HFF-Myc (cell line): Measurements from ENCODE around the gene CD109.
"Not testable (repeated sequence)": the region's sequence is repeated elsewhere in the genome, so short reads cannot be mapped to it uniquely, and the experiment has no call there.

ENCODE experiments used
- DNase-seq: peaks from one replicate; pipeline ENCODE4 v3.0.0-alpha.2; 2011; ENCODE audit warnings: low read depth; ENCODE audit errors: extremely low read depth
- H3K4me3 ChIP-seq: replicated peaks from 2 replicates; pipeline ENCODE4 v1.5.1; 2011; ENCODE audit warnings: low read depth, mild to moderate bottlenecking, control low read depth, low read length
- CTCF ChIP-seq: IDR thresholded peaks from 2 replicates; pipeline ENCODE4 v1.5.1; 2012; ENCODE audit warnings: mild to moderate bottlenecking, low read depth, low read length, control low read depth; ENCODE audit errors: missing control alignments

The CD109 gene

DNA sequence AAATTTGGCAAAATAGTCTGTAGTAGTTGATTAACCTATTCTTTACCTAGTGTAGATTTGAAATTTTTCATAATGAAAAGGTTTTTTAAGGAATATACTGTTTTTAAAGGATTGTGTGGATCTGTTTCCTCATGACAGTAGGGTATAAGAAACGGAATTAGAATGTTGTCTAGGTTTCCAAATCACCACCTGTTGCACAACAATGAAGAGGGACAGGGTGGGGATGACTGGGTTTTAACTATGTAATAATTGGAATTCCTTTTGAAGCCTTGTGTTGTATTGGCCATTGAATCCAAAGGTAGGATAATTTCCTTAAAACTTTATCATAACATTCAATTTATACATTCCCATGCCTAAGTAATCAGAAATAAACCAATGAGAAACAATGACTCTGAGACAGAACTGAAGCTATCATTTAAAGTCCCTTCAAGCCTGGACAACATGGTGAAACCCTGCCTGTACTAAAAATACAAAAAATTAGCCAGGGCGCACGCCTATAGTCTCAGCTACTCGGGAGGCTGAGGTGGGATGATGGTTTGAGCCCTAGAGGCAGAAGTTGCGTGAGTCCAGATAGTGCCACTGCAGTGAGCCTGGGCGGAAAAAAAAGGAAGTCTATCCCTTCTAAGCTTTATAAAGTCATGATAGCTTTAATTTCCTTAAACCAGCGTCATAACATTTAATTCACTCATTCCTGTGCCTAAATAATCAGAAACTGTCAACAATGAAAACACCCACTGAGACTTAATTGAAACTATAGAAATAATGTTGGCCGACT, 23.9 kb upstream of the CD109 start:
- TF ChIP-seq CTCF, result no peak
- DNase-seq, result no peak
- no peak overlapping the region for H3K4me3 ChIP-seq

- no peak overlapping the region for H3K4me3 ChIP-seq
- TF ChIP-seq CTCF, result peak; percentile 91
- peak; percentile 86 for DNase-seq
Measured at GRCh38 chr6:73675466-73676098, 20.4 kb upstream of the CD109 start.

DNA sequence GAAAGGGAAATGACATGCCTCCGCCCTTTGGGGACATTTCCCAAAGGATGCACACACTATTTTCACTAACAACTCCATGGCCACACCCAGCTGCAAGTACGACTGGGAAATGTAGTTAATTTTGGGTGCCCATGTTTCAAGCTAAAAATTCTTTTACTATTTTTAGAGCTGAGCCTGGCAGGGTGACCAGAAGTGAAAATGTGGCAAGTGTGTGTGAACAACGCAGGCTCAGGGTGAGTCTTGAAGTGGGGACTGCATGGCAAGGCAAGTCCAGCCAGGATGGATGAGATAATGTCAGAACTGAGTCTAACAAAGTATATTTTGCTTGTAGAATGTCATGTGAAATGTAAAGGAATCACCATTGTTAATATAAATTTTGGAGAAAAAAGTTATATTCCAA, 17.0 kb upstream of the CD109 start:
- DNase-seq, result no peak
- TF ChIP-seq CTCF, result no peak
- no peak overlapping the region for H3K4me3 ChIP-seq

GRCh38 chr6:73679846-73680245, 16.2 kb upstream of the CD109 start:
- not testable (repeated sequence) for H3K4me3 ChIP-seq, DNase-seq

DNA sequence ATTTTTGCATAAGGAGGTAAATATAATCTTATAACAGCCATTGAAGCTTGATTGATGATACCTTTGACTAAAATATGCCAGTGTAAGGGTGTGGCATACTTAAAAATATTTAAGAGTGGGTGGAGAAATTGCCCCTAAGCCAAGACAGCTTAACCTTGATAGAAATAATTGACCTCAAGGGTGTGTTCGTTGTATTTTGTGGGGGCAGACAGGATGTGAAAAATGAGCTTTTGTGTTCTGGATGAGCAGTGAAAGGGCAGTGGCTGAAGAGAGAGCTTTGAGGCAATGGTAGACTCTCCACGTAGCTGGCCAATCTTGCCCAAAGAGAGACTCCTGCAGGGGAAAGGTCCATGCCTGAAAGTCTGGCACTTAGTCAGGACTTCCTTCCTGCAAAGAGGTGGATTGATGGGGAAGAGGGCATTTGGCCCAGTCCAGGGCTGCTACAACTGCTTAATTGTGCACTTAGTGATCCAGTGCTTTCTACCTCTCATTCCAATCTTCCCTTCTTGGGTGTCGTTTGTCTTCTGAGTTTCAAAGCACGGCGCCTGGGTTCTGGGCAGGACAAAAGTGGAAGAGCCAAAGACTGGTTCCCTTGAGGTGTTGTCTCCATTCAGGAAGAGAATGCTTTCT, 15.6 kb upstream of the CD109 start:
- H3K4me3 ChIP-seq, result no peak overlapping the region
- DNase-seq, result no peak
- no peak for TF ChIP-seq CTCF

DNA sequence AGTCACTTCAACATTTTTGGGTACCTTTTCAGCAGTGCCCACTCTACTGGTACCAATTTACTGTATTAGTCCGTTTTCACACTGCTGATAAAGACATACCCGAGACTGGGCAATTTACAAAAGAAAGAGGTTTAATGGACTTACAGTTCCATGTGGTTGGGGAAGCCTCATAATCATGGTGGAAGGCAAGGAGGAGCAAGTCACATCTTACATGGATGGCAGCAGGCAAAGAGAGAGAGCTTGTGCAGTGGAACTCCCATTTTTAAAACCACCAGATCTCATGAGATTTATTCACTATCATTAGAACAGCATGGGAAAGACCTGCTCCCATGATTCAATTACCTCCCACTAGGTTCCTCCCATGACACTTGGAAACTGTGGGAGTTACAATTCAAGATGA, 12.4 kb upstream of the CD109 start:
- not testable (repeated sequence) for H3K4me3 ChIP-seq, DNase-seq

GRCh38 chr6:73688351-73688750, 7.7 kb upstream of the CD109 start:
- no peak overlapping the region for H3K4me3 ChIP-seq
- TF ChIP-seq CTCF, result no peak
- DNase-seq, result no peak

- H3K4me3 ChIP-seq, result no peak overlapping the region
- no peak for DNase-seq
- no peak for TF ChIP-seq CTCF
Measured at GRCh38 chr6:73690056-73690455, 5.9 kb upstream of the CD109 start.
